ENCODE results near the gene YPEL5.

DNA sequence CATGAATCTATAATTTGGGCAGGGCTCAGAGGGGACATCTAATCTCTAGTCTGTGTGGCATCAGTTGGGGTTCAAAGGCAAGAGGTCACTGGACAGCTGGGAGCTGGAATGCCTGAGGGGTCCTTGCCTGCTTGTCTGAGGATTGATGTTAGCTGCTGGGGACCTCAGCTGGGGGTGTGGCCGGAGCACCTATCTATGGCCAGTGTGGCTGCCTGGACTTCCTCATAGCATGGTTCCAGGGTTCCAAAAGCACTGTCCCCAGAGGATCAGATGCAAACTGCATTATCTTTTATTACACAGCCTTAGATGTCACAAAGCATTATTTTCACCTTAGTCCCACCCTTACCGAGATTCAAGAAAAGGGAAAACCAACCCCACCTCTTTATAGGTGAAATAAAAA is 38.6 kb upstream of the YPEL5 start:
- TF ChIP-seq POLR2A (IDR thresholded peaks at IDR 0.05), result no peak
- TF ChIP-seq, protein P1, sequence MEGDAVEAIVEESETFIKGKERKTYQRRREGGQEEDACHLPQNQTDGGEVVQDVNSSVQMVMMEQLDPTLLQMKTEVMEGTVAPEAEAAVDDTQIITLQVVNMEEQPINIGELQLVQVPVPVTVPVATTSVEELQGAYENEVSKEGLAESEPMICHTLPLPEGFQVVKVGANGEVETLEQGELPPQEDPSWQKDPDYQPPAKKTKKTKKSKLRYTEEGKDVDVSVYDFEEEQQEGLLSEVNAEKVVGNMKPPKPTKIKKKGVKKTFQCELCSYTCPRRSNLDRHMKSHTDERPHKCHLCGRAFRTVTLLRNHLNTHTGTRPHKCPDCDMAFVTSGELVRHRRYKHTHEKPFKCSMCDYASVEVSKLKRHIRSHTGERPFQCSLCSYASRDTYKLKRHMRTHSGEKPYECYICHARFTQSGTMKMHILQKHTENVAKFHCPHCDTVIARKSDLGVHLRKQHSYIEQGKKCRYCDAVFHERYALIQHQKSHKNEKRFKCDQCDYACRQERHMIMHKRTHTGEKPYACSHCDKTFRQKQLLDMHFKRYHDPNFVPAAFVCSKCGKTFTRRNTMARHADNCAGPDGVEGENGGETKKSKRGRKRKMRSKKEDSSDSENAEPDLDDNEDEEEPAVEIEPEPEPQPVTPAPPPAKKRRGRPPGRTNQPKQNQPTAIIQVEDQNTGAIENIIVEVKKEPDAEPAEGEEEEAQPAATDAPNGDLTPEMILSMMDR (IDR thresholded peaks at IDR 0.05), result no peak

Data from vagina (tissue), 2 donors.